ENCODE data around the gene CPSF4. TPM values are rescaled to one million over a fixed set of nuclear protein-coding genes. Genes with fewer than 3 reads are reported as not detected.

CPSF4 gene
- total RNA-seq, 2 experiments from 2014 or later: 84.4 to 88.6 TPM

DNA sequence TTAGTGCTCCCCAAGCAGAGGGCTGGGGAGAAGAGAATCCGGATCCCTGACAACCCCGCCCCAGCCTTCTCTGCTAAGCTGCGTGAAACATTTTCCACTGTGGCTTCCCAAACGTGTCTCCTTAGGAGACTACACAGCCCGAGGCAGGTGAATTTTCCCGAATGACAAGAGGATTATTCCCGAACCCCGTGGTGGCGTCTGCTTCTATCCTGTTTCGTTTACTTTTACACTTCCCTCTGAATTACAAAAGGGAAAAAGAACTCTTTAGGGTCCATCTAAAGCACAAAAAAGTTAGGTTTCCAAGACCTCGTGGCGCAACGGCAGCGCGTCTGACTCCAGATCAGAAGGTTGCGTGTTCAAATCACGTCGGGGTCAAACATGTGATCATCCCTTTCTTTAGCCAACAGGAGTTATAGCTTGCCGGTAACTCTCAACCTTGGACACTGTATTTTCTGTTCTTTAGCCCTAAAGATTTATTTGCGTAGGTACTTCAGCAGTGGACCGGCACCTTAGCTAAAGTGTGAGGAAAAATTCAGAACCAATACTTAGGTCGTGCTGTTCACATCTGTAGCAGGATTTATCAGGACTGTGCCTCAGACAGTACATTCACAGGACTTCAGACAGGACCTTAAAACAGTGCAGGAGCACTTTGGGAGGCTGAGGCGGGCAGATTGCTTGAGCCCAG is 30.8 kb downstream of the CPSF4 start:
- intact Hi-C loops (cut with micrococcal nuclease; ENCODE audit: unreplicated experiment): no loop called here
- peaks cover 19% of the 10 kb centered on the region for H3K4me1 ChIP-seq (ENCODE audit: insufficient read depth, low read length, poor library complexity, severe bottlenecking)
- H3K79me2 ChIP-seq (ENCODE audit: insufficient read depth, low read depth, low read length): peaks cover 31% of the 10 kb centered on the region
- no peak for TF ChIP-seq CTCF (conservative IDR thresholded peaks at IDR 0.05; ENCODE audit: low read length)
- TF ChIP-seq EZH2phosphoT487 (IDR thresholded peaks at IDR 0.05; ENCODE audit: borderline replicate concordance, low read depth, low read length): no peak
- ChIA-PET CTCF (ENCODE audit: unreplicated experiment) (no interaction called here), POLR2A (no interaction called here)
- H4K20me1 ChIP-seq (ENCODE audit: insufficient read depth, low read length): no peaks in the 10 kb centered on the region
- no peak for DNase-seq (ENCODE audit: low spot score)
- no peak overlapping the region for H3K27ac ChIP-seq (ENCODE audit: low read depth, low read length, poor library complexity, severe bottlenecking)
- no peak overlapping the region for H3K4me2 ChIP-seq (ENCODE audit: low read length)
- H3K4me3 ChIP-seq (ENCODE audit: low read depth, low read length, poor library complexity, severe bottlenecking): no peak overlapping the region
- no peaks in the 10 kb centered on the region for H3K9me3 ChIP-seq (ENCODE audit: low read length)
- H3K9me2 ChIP-seq (ENCODE audit: insufficient read depth, low read length): no peaks in the 10 kb centered on the region
- H3K36me3 ChIP-seq (ENCODE audit: insufficient read depth, low read length): no peaks in the 10 kb centered on the region
- BruUV-seq (replicated peaks): no TSS peak
- H2AFZ ChIP-seq (ENCODE audit: low read length): no peak overlapping the region

GRCh38 chr7:99472561-99473314 is 34.0 kb downstream of the CPSF4 start, which contains the start of gene ZNF789:
Gene ZNF789 (plus strand): TSS chr7:99472890. CDS start chr7:99476457, 3,567 bp downstream.
- no TSS peak for BruUV-seq (replicated peaks)
- peak within 1 kb of the TSS; percentile 85 for H3K4me3 ChIP-seq (ENCODE audit: low read depth, low read length, poor library complexity, severe bottlenecking)

More at GRCh38 chr7:99472561-99473314, 34.0 kb downstream of the CPSF4 start, which contains the start of gene ZNF789:
- peak within 1 kb of the TSS; percentile 87 for H3K4me2 ChIP-seq (ENCODE audit: low read length)
- TF ChIP-seq CTCF (conservative IDR thresholded peaks at IDR 0.05; ENCODE audit: low read length) (no peak), EZH2phosphoT487 (IDR thresholded peaks at IDR 0.05; ENCODE audit: borderline replicate concordance, low read depth, low read length) (no peak)
- H3K4me1 ChIP-seq (ENCODE audit: insufficient read depth, low read length, poor library complexity, severe bottlenecking): peaks cover 12% of the 10 kb centered on the region
- ChIA-PET CTCF (ENCODE audit: unreplicated experiment) (interaction anchor here (0.6 kb wide), 1 partner anchor 593 kb away, joined by 3 read pairs; no protein-coding TSS in a partner anchor), POLR2A (interaction anchor here (0.6 to 0.9 kb wide), 2 partner anchors 27 to 86 kb away, joined by 3 read pairs; partner anchors contain the start of genes ZNF394 and ZNF655)
- H4K20me1 ChIP-seq (ENCODE audit: insufficient read depth, low read length): no peaks in the 10 kb centered on the region; the same call in 1 of the 2 replicates
- DNase-seq (ENCODE audit: low spot score): peak; percentile 98
- peaks cover 20% of the 10 kb centered on the region for H3K36me3 ChIP-seq (ENCODE audit: insufficient read depth, low read length)
- H3K9me2 ChIP-seq (ENCODE audit: insufficient read depth, low read length): no peaks in the 10 kb centered on the region
- H3K27ac ChIP-seq (ENCODE audit: low read depth, low read length, poor library complexity, severe bottlenecking): peak within 1 kb of the TSS; percentile 93
- intact Hi-C loops (cut with micrococcal nuclease; ENCODE audit: unreplicated experiment): loop anchor here (1.0 kb wide), 2 partner anchors 28 to 86 kb away; partner anchors contain the start of genes ZNF394 and ZNF655
- no peaks in the 10 kb centered on the region for H3K9me3 ChIP-seq (ENCODE audit: low read length)
- peak within 1 kb of the TSS; percentile 58 for H2AFZ ChIP-seq (ENCODE audit: low read length)
- peaks cover 45% of the 10 kb centered on the region for H3K79me2 ChIP-seq (ENCODE audit: insufficient read depth, low read depth, low read length)
